ENCODE results near the gene REPIN1.
A peak's percentile ranks its signal among the peaks of the same experiment; 100 is the strongest.

Gene REPIN1

DNA sequence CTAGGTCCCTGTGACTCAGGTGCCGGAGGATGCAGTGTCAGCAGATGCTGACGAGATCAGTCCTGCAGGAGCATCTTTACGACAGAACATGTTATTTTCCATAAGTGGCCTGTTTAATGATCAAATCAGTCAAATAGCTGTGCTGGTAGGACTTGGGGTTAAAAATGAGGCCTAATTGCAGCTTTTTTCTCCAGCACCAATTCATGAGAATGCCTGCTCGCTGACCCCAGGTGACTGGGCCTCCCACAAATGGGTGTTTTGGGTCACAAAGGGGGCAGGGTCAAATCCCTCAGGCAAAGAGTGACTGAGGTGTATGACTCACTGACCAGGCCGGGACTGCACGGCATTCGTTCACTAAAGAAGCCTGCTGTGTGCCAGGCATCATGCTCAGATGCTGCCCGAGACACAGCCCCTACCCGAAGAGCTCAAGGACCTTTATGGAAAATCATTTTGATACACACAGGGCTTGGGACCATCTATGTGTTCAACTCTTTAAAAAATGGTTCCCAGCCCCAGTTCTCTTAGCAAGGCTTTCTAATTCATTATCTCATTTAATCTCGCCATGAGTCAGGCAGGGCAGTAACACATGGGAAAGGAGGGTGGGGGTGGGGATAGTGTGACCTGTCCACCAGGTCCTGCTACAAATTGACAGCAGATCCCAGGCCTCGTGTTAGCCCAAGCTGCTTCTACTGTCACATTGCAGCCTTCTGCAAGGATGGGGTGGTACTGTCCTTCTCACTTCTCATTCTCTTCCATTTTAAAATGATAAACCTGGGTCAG, 31.6 kb downstream of the REPIN1 start:
- peak; percentile 42 for DNase-seq
- TF ChIP-seq, protein P1, sequence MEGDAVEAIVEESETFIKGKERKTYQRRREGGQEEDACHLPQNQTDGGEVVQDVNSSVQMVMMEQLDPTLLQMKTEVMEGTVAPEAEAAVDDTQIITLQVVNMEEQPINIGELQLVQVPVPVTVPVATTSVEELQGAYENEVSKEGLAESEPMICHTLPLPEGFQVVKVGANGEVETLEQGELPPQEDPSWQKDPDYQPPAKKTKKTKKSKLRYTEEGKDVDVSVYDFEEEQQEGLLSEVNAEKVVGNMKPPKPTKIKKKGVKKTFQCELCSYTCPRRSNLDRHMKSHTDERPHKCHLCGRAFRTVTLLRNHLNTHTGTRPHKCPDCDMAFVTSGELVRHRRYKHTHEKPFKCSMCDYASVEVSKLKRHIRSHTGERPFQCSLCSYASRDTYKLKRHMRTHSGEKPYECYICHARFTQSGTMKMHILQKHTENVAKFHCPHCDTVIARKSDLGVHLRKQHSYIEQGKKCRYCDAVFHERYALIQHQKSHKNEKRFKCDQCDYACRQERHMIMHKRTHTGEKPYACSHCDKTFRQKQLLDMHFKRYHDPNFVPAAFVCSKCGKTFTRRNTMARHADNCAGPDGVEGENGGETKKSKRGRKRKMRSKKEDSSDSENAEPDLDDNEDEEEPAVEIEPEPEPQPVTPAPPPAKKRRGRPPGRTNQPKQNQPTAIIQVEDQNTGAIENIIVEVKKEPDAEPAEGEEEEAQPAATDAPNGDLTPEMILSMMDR (IDR thresholded peaks at IDR 0.05; ENCODE audit: low read depth, low read length) = no peak
- H3K4me3 ChIP-seq (ENCODE audit: low read depth, low read length) = no peak overlapping the region
- no peaks in the 10 kb centered on the region for H3K27me3 ChIP-seq (ENCODE audit: insufficient read depth, low read depth, severe bottlenecking)
- H3K9me3 ChIP-seq (ENCODE audit: severe bottlenecking) = no peaks in the 10 kb centered on the region
- H3K36me3 ChIP-seq = peaks cover 14% of the 10 kb centered on the region
- H3K27ac ChIP-seq = peak overlapping the region; percentile 9; the same call in 1 of the 2 replicates

DNA sequence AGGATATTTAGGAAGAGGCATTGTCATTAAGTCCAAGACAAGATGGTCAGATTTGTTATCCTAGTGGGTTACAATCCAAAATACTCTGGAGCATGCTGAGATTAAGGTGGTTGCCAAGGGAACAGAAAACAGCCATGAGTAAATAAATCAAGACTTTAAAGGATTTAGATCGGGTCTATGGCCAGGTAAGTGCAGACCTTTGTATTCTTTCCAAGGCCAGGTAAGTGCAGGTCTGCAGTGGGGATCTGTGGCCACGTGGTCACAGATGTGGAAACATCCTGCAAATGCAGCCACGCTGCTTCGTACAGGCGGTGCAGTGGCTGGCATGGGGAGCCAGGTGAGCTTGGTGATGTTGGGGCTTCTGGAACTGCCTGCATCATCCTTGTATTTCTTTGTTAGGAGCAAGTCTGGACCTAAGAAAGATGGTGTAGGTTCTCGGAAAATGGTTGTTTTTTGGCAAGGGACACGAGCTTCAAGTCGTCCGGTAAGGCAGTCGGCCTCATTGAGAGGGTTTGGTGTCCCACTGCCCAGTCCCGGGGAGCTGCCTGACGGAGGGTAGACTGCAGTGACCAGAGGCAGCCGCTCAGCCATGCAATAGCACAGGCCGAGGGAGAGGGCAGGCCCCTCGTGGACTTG, 32.3 kb downstream of the REPIN1 start:
- TF ChIP-seq, protein P1 (IDR thresholded peaks at IDR 0.05; ENCODE audit: low read depth, low read length) = no peak
- Histone ChIP-seq H3K27me3 (ENCODE audit: insufficient read depth, low read depth, severe bottlenecking) (no peaks in the 10 kb centered on the region), H3K9me3 (ENCODE audit: severe bottlenecking) (no peaks in the 10 kb centered on the region), H3K27ac (peak overlapping the region; percentile 9; the same call in 1 of the 2 replicates), H3K4me3 (ENCODE audit: low read depth, low read length) (no peak overlapping the region), H3K36me3 (peaks cover 14% of the 10 kb centered on the region)
- DNase-seq = peak; percentile 4

DNA sequence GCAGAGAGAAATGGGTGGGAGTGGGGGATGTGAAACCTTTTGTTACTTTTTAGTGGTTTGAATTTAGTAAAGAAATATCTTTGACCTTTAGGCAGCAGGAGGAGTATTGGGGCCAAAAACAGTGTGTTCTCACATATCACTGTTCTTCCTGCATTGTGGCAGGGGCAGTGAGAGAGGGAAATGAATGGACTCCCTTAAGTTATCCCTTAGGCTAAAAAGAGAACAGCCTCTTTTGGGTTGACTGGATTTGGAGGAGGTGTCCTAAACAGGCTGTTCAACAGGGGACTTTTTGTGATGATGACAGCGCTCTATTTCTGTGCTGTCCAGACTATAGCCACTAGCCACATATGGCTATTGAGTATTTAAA, 32.8 kb downstream of the REPIN1 start:
- DNase-seq = no peak
- no peaks in the 10 kb centered on the region for H3K9me3 ChIP-seq (ENCODE audit: severe bottlenecking)
- H3K36me3 ChIP-seq = peaks cover 14% of the 10 kb centered on the region
- H3K4me3 ChIP-seq (ENCODE audit: low read depth, low read length) = no peak overlapping the region
- no peak overlapping the region for H3K27ac ChIP-seq
- TF ChIP-seq, protein P1 (IDR thresholded peaks at IDR 0.05; ENCODE audit: low read depth, low read length) = no peak
- H3K27me3 ChIP-seq (ENCODE audit: insufficient read depth, low read depth, severe bottlenecking) = no peaks in the 10 kb centered on the region

DNA sequence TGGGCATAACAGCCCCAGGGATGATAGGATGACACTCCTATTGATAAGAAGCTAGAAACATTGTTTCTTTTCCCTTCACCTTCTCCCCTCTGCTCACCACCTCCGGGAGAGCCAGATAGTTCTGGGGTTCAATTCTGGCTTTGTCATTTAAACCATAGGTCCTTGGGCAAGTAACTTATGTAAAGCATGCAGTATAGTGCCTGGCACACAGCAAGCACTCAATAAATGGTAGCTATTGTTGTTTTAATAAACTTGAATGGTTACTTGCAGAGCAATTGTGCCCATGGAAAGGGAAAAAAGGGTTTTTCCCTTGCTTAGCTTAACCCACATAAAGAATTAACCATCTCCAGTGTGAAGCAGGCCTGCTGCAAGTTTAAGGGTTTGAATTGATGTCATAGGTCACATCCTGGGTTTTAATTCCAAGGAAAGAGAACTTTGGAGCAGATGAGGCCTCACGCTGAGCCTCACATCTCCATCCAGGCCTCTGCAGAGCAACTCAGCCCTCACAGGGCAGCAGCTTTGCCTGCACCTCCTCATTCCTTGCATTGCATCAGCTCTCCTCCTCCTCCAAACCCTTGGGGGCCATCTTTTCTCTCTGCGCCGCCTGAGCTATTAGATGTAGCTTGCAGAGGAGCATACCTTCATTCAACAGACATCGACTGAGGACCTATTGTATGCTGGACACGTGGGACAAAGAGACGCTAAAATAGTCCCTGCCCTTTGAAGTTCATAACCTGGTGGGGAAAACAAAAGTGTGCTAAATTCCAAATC, 33.4 kb downstream of the REPIN1 start:
- peaks cover 14% of the 10 kb centered on the region for H3K36me3 ChIP-seq
- no peaks in the 10 kb centered on the region for H3K27me3 ChIP-seq (ENCODE audit: insufficient read depth, low read depth, severe bottlenecking)
- no peaks in the 10 kb centered on the region for H3K9me3 ChIP-seq (ENCODE audit: severe bottlenecking)
- H3K4me3 ChIP-seq (ENCODE audit: low read depth, low read length) = no peak overlapping the region
- H3K27ac ChIP-seq = peak overlapping the region; percentile 43
- DNase-seq = peak; percentile 11
- TF ChIP-seq, protein P1 (IDR thresholded peaks at IDR 0.05; ENCODE audit: low read depth, low read length) = no peak

DNA sequence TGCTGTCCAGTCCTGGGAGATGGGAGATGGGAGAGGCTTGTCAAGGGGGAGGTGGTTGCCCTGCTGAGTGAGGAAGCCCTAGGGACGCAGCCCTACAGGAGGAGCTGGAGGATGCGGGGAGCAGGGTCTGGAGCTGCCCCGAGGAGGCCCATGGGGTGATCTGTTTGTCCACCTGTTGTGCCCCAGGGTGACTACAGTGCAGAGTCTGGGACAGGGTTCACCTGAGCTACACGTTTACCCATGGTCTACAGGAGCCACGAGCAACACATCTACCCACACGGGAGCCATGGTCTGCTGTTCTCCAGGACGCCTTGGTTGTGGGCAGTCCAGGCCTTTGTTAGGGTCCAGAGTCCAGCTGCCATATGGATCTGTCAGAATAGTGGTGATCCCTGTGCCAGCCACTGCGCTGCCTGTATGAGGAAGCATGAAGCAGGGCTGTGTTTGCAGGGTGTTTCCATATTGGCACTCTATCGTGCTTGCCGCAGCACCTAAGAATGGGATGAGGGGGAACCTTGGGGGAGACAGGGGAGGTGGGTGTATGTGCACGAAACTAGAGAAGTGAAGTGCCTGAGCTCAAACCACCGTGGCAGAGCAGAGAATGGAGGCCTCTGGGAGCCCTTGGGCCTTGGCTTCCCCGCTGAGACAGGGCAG, 34.2 kb downstream of the REPIN1 start:
- Histone ChIP-seq H3K27me3 (ENCODE audit: insufficient read depth, low read depth, severe bottlenecking) (no peaks in the 10 kb centered on the region), H3K4me3 (ENCODE audit: low read depth, low read length) (no peak overlapping the region), H3K27ac (peak overlapping the region; percentile 43), H3K9me3 (ENCODE audit: severe bottlenecking) (no peaks in the 10 kb centered on the region), H3K36me3 (peaks cover 12% of the 10 kb centered on the region)
- TF ChIP-seq, protein P1 (IDR thresholded peaks at IDR 0.05; ENCODE audit: low read depth, low read length) = no peak
- DNase-seq = peak; percentile 31
